LHCN-M2 (cell line): Measurements from ENCODE around the gene SORCS2. TPM values are rescaled to one million over a fixed set of nuclear protein-coding genes. Genes with fewer than 3 reads are reported as not detected.
"Not testable (repeated sequence)": the region's sequence is repeated elsewhere in the genome, so short reads cannot be mapped to it uniquely, and the experiment has no call there.

Experiments
- DNase-seq: peaks from one replicate; pipeline ENCODE4 v3.0.0-alpha.2; 2012; ENCODE audit warnings: low read depth
- total RNA-seq: library from RNA; depleted of rRNA; stranded (reverse); fragments of >200 nt; gene quantifications from 2 replicates; pipeline ENCODE4 v1.2.3, GENCODE V29; 2014

The SORCS2 gene
- total RNA-seq, 1 experiment from 2014 or later: 0.52 TPM

DNA sequence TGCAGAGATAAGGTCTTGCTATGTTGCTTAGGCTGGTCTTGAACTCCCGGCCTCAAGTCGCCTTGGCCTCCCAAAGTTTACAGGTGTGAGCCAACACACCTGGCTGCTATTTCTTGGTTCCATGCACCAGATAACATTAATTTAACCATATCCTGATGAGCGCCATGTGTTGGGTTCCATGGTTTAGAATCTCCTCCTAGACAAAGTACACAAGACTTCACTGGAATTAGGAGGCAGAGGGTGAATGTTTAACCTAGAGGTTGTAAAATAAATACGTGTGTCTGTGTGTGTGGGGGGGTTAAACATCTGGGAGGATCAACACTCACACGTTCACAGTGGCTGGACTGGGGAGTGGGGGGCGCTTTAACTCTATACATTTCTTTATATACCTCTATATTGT lies 32.4 kb upstream of the SORCS2 start:
- DNase-seq: no peak

DNA sequence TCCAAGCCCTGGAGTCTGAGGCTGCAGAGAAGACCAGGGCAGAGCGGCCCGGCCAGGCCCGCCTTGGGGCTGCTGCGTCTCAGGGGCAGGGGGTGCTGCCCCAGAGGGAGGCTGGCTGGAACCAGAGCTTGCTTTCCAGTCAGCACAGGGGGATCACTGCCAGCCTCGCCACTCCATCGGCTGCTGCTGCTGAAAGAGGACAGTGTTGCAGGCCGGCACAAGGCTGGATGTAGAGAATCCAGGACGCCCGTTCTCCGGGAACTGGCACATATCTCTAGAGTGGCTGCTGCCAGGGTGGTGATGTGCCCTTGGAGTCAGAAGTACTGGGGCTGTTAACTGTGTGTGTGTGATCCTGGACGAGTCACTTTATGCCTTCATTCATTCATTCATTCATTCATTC lies 31.9 kb upstream of the SORCS2 start:
- DNase-seq: no peak

DNA sequence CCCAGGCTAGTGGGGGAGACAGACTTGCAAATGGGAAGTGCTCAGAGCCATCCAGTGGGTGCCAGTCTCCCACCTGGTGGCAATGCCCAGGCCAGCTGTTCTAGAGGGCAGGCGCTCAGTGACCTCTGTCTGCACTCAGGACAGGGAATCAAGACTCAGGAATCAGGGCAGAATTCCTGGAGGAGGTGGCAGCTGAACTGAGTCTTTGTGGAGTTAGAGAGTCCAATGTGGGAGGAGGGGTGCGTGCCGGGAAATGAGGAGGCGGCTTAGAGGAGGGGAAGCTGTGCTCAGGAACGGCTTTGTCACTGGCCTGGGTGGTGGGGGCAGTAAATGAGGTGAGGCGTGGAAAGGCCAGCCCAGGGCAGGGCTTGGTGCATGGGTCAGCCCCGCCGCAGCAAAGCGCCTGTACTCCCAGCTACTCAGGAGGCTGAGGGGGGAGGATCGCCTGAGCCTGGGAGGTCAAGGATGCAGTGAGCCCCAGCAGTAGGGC lies 31.3 kb upstream of the SORCS2 start:
- no peak for DNase-seq

DNA sequence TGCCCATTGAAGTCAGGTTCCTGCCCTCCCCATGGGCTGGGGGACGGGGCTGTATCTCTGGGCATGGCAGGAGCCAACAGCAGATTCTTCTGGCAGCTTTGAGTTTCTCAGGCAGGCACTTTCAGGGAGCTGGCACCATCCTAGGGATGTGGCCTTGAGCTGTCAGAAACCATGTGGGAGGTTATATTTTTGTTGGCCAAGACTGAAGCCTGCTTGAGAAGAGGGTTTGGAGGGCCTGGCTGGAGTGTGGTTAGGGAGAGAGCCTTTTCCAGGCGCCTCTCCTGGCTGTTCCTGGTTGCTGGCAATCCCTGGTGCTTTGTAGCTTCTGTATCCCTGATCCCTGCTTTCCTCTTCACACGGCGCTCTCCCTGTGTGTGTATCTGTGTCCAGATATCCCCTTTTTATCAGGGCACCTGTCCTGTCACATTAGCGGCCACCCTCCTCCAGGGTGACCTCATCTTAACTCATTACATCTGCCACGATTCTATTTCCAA lies 30.6 kb upstream of the SORCS2 start:
- peak; percentile 12 for DNase-seq

DNA sequence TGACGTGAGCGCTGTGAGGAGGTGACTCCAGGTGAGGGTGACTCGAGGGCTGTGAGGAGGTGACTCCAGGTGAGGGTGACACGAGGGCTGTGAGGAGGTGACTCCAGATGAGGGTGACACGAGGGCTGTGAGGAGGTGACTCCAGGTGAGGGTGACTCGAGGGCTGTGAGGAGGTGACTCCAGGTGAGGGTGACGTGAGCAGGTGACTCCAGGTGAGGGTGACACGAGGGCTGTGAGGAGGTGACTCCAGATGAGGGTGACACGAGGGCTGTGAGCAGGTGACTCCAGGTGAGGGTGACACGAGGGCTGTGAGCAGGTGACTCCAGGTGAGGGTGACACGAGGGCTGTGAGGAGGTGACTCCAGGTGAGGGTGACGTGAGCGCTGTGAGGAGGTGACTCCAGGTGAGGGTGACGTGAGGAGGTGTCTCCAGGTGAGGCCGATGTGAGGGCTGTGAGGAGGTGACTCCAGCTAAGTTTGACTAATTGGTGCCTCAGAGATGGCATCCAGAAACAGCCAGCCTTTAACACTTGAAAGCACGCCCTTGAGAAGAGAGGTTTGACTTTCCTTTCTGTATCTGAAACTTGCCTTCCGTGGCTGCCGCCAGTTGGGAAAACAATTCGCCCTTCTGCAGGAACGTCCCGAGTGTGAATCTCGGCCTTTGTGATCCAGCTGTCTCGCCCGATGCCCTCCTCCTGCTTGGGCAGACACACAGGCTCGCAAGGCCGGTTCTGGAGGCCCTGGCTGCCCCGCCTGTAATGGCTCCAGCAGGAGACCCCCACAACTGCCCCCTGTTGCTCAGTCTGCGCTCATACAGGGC lies 27.1 kb upstream of the SORCS2 start:
- DNase-seq: not testable (repeated sequence)

DNA sequence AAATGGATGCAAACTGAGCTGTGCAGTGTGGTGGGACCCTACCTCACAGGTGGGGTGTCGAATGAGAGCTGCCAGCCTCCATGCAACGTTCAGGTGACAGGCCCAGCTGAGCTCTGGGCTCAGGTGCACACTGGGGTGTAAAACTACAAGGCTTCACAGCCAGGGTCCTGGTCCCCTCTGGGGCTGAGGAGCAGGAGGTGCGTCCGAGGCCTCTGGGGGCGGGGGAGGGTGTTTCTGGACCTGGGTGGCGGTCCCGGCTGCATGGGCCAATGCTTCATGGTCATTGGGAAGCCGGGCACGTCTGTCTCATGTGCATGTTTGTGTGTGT lies 26.5 kb upstream of the SORCS2 start:
- no peak for DNase-seq

DNA sequence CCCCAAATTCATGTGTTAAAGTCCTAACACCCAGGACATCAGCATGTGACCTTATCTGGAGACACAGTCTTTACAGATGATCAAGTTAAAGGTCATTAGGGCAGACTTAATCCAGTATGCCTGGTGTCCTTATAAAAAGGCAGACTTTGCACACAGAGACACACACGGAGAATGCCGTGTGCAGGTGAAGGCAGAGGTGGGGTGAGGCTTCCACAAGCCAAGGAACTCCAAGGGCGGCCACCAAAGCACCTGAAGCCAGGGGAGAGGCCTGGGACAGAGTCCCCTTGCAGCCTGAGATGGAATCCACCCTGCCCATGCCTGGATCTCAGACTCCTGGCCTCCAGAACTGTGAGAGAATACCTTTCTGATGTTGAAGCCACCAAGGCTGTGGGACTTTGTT lies 26.1 kb upstream of the SORCS2 start:
- DNase-seq: no peak

DNA sequence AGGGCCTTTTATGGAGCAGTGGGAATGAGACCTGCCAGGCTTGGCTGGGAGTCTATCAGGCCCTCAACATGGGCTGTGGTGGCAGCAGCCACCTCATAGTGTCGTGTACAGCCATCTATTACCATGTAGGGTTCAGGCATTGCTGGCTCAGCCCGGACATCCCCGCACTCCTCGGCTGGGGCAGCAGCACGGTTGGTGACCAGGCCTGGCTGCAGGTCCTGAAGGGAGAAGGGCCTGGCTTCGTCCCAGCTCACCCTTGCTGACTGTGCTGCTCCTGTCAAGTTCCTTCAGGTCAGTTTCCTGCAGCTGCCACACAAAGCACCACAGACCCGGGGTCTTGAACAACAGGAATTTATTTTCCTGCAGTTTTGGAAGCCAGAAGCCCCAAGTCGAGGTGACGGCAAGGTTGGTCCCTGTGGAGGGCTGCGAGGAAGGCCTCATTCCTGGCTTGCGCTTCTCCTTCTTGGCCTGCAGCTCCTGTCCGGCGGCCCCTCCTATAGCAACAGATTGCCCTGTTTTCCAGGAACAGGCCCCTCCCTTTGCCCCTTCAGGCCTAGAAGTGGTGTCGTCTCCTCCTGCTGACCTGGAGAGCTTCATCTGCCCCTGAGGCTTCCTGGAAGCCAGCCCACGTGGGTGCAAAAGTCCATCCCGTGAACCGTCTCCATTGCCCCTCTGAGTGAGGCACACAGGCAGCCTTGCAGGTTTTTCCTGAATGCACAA lies 25.2 kb upstream of the SORCS2 start:
- no peak for DNase-seq

DNA sequence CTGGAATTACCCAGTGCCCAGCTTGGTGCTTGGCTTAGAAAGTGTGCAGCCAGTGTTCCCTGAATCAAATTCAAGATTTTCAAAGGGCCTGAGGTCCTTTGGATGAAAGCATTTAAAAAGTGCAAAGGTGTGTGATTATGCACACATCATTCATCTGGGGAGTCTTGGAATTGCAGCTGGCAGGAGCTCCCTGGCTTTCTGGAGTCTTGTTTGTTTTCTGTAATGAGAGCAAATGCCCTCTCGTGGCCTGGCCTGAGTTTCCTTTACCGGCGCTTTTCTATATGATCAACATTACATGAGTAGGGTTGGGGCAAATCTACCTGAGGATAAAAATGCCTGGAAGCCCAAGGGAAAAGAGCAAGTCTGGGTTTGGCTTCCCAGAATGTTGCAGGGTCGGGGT lies 24.6 kb upstream of the SORCS2 start:
- DNase-seq: no peak

DNA sequence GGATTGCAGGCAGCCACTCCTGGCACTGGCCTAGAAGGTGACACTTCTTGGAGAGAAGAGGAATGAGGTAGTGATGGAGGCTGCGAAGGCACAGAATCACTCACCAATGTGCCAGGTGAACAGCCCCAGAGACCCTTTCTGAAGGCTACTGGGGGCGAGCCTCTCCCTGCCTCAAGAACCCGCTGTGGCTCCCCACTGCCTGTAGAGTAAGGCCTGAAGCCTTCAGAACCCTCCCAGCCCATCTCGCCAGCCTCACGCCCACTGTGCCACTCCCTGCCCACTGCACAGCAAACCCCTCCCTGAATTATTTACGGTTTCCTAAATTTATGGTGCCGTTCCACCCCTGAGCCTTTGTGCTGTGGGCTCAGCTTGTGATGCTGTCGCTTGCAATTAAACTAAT lies 24.2 kb upstream of the SORCS2 start:
- DNase-seq: no peak

DNA sequence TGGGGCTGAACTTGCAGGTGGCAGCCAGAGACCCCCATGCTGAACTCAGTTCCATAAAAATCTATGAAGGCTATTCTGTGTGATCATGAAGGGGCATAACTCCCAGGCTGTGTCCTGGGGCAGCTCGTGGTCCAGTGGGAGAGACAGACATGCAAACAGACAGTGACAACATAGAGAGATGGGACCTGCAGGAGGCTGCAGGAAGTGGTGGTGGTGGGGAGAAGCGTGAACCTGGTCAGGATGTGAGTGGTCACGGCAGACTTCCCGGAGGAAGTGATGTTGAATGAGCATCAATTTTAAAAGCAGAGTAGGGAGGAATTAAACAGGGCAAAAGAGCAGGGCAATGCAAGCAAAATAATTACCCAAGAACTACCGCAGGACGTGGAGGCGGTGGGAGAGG lies 23.2 kb upstream of the SORCS2 start:
- DNase-seq: no peak

DNA sequence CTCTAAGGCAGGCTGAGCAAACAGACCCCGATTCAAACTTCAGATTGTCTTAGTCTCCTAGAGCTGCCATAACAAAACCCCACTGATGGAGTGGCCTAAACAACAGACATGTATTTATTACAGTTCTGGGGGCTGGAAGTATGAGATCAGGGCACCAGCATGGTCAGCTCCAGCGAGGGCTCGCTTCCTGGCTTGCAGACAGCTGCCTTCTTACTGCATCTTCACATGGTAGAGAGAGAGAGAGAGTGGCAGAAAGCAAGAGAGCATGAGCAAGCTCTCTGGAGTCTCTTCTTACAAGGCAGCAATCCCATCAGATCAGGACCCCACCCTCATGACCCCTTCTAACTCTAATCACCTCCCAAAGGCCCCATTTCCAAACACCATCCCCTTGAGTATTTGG lies 22.3 kb upstream of the SORCS2 start:
- DNase-seq: no peak

DNA sequence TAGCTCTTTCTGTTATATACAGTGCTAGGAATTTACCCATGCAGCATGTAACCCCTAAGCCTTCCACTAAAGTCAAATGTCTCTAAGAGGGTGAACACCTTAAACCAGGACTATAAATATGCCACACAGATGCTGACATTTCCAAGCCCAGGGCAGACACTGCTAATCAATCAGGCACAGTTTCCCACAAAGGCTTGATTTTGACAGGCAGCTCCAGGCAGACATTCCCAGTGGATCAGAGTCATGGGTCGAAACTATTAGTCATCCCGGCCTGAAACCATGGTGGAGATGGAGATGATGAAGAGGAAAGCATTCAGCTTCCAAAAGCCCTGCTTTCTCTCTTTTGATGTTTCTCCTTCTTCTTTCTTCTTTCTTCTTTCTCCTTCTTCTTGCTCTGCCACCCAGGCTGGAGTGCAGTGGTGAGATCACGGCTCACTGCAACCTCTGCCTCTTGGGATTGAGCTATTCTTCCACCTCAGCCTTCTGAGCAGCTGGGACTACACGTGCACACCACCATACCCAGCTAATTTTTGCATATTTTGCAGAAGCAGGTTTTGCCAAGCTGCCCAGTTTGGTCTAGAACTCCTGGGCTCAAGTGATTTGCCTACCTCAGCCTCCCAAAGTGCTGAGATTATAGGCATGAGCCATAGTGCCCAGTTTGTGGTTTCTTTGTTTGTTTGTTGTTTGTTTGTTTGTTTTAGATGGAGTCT lies 21.0 kb upstream of the SORCS2 start:
- DNase-seq: peak; percentile 31

DNA sequence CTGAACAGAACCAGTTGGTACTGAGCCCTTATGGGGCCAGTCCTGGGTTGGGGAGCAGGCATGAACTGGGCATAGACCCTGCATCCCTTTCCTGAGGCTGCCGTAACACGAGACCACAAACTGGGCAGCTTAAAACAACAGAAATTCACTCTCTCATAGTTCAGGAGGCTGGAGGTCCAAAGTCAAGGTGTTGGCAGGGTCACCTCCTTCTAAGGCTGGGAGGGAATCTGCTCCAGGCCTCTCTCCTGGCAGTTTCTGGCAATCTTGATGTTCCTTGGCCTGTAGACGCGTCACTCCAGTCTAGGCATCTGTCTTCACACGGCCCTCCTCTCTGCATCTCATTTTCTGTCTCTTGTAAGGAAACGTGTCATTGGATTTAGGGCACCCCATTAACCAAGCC lies 19.8 kb upstream of the SORCS2 start:
- DNase-seq: no peak

DNA sequence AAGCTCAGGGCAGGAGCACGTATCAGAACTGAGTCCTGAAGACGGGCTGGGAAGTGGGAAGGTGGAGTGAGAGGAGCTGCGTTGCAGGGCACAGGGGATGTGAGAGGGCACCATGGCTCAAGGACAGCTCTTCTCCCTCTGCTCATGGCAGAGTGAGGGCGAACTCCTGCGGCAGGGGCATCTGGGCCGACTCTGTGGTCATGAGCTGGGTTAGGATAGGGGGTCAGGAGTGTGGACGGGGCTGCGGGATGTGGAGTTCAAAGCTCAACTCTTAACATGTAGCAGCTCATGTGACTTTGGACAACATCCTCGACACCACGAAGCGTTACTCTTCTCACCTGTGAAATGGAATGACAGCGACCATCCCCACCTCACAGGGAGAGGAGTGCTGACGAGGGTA lies 19.4 kb upstream of the SORCS2 start:
- DNase-seq: no peak

DNA sequence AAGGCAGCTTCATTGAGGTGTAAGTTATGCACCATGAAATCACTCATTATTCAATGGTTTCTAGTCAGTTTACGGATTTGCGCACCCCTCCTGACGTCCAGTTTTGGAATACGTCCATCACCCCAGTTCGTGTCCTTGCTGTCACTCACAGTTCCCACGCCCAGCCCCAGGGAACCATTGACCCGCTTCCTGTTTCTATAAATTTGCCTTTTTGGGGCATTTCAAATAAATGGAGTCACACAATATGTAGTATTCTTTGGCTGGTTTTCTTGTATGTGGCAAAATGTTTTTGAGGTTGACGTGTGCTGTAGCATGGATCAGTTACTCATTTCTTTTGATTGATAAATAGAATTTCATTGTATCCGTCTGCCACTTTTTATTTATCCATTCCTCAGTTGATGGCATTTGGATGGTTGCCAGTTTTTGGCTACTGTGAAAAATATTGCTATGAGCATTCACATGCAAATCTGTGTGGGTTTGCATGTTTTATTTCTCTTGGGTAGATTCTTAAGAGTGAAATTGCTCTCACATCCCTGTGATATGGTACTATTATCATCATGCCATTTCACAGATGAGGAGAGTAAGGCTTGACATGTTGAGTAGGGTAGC lies 18.4 kb upstream of the SORCS2 start:
- no peak for DNase-seq

DNA sequence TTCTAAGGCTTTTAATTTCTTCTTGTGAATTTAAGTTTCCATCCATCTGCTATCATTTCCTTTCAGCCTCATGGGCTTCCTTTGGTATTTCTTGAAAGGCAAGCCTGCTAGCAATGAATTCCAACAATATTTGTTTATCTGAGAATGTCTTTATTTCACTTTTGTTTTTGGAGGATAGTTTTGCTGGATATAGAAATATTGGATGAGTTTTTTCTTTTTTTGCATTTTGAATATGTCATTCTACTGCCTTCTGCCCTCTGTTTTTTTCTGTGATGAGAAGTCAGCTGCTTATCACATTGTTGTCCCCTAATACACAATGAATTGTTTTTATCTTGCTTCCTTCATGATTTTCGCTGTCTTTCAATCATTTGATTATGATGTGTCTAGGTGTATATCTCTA lies 13.2 kb upstream of the SORCS2 start:
- no peak for DNase-seq

DNA sequence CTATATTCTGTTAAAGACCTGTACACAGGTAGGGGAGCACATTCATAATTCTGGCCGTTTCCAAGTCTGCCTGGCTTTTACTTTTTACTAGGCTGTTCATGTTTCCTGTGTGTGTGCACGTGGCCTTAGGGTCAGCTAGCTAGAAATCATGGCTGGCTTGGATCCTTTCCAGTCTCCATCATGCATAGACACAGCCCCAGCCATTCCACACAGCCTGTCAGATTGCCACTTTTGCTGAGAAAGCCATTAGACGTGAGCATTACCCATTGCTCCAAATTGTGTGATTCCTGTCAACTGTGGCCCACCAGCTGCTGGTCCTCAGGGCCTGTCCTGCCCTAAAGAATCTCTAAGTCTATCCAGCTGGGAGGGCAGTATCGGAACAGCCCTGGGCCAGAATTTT lies 11.4 kb upstream of the SORCS2 start:
- no peak for DNase-seq

DNA sequence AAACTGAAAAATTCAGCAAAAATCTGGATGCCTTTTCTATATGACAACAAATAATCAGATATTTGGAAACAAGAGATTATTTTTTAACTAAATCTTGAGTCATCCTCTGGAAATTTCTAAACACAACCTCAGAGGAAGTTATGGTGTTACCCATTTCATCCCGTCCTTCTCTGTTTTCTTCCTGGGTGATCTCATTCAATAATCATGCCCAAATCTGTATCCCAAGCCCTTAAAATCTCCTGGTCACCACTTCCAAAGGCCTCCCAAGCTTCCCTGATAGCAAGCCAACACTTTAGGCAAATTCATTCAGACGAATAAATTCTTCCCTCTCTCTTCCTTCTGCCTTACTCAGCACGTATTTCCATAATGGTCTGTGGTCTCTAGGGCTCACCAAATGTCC lies 9.7 kb upstream of the SORCS2 start:
- no peak for DNase-seq

DNA sequence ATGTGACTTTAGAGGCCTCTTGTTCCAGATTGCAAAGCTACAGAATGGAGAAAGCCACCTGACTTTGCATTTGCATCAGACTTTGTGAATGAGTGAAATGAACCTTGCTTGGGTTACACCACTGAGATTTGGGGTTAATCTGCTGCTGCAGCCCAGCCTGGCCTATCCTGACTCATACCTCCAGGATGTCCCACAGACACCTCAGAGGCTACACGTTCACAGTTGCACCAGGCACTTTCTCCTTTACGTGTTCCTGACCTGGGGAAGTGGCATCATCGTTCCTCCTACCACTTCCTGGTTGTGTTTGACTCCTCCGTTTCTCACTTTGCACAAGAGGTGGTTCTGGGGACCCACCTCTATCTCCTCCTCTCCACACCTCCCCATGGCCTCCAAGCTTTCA lies 9.2 kb upstream of the SORCS2 start:
- DNase-seq: no peak

DNA sequence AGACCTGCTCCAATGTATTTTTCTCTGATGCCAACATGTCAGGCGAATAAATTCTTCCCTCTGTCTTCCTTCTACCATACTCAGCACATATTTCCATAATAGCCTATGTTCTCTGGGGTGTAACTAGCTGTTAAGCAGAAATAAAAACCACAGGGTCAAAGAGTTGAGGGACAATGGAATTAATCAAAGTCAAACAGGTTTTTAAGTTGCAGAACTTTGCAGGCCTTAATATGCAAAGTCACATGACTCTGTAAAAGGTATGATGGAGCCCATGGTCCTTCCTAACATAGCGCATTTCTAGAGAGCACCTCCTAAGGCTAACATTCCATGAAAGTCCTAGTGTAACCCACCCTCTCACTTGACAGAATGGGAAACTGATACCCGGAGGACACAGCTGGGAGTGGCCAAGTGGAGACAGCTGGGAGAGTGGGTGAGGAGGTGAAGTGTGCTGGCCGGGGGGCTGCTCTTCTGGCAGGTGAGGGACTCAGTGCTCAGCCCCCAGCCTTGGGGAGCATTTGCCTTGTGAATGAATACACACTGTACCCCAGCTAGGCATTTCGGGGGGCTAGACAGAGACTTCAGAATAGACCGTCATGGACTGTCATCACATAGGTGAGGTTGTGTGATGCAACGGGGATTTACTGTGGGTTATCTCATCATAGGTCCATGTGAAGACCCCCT lies 8.4 kb upstream of the SORCS2 start:
- no peak for DNase-seq
